Naive thymus-derived CD4-positive, alpha-beta T cell (primary cell): ENCODE measurements around the gene ALDH16A1. TPM values are rescaled to one million over a fixed set of nuclear protein-coding genes. Genes with fewer than 3 reads are reported as not detected.

ENCODE experiments used
- ATAC-seq: fragments of 150-1000 bp; cut with Tn5 transposase; 2 replicates; pipeline ENCODE4 v1.10.0; 2021; ENCODE audit warnings: mild to moderate bottlenecking, moderate library complexity
- CTCF ChIA-PET: fragments of 350-600 bp; sonication (Branson Sonifier 250); formaldehyde crosslinking; loops from one replicate; lab custom pipeline; 2021; ENCODE audit warnings: antibody characterized with exemption; lab: Charles Lee
- POLR2A ChIA-PET: fragments of 350-600 bp; sonication (Branson Sonifier 250); formaldehyde crosslinking; loops from one replicate; lab custom pipeline; 2021; ENCODE audit warnings: antibody characterized with exemption, inconsistent platforms; lab: Charles Lee
- DNase-seq, 9 donors: peaks; one replicate each; pipeline versions ENCODE4 v3.0.0 to v3.0.0-alpha.2; 2020 to 2022; ENCODE audit warnings: mixed read lengths in 1 of 9
- H3K27ac ChIP-seq: one replicate; pipeline ENCODE4 v1.7.0; 2013; ENCODE audit warnings: mild to moderate bottlenecking, low read depth, low read length, moderate library complexity
- H3K27me3 ChIP-seq, 2 donors: one replicate each; pipeline ENCODE4 v1.7.0; 2013; ENCODE audit warnings: low read length in 2 of 2, mild to moderate bottlenecking in 2 of 2, moderate library complexity in 2 of 2; ENCODE audit not compliant: control insufficient read depth in 2 of 2, insufficient read depth in 2 of 2
- H3K36me3 ChIP-seq, 3 experiments: 1 replicate in 2 of 3; 2 replicates in 1 of 3; pipeline ENCODE4 v1.7.0; 2013; ENCODE audit warnings: low read length in 3 of 3, mild to moderate bottlenecking in 3 of 3, moderate library complexity in 1 of 3; ENCODE audit not compliant: insufficient read depth in 3 of 3, control insufficient read depth in 2 of 3
- H3K4me1 ChIP-seq, 2 donors: one replicate each; pipeline ENCODE4 v1.7.0; 2013; ENCODE audit warnings: low read length in 2 of 2, mild to moderate bottlenecking in 2 of 2, moderate library complexity in 1 of 2; ENCODE audit not compliant: control insufficient read depth in 2 of 2, insufficient read depth in 2 of 2
- H3K4me3 ChIP-seq: 2 replicates; pipeline ENCODE4 v1.7.0; 2013; ENCODE audit warnings: mild to moderate bottlenecking, low read length
- H3K9me3 ChIP-seq, 3 experiments: 1 replicate in 2 of 3; 2 replicates in 1 of 3; pipeline ENCODE4 v1.7.0; 2013; ENCODE audit warnings: low read length in 3 of 3; ENCODE audit not compliant: control insufficient read depth in 2 of 3
- H3K27ac Mint-ChIP-seq, 9 donors: one replicate each; pipeline ENCODE4 v1.8.0; 2020 to 2022; ENCODE audit warnings: mixed read lengths in 9 of 9, mild to moderate bottlenecking in 8 of 9, moderate library complexity in 5 of 9, inconsistent platforms in 2 of 9
- H3K27me3 Mint-ChIP-seq, 5 donors: one replicate each; pipeline ENCODE4 v1.8.0; 2021 to 2022; ENCODE audit warnings: mixed read lengths in 5 of 5, mild to moderate bottlenecking in 1 of 5
- H3K36me3 Mint-ChIP-seq, 5 donors: one replicate each; pipeline ENCODE4 v1.8.0; 2020 to 2022; ENCODE audit warnings: mixed read lengths in 5 of 5, mild to moderate bottlenecking in 3 of 5, inconsistent platforms in 1 of 5
- H3K4me1 Mint-ChIP-seq, 7 donors: one replicate each; pipeline ENCODE4 v1.8.0; 2020 to 2022; ENCODE audit warnings: mixed read lengths in 7 of 7, mild to moderate bottlenecking in 3 of 7, inconsistent platforms in 1 of 7
- H3K4me3 Mint-ChIP-seq, 10 donors: one replicate each; pipeline ENCODE4 v1.8.0; 2020 to 2022; ENCODE audit warnings: mild to moderate bottlenecking in 10 of 10, mixed read lengths in 10 of 10, moderate library complexity in 6 of 10, inconsistent platforms in 2 of 10
- H3K9me3 Mint-ChIP-seq, 11 donors: one replicate each; pipeline ENCODE4 v1.8.0; 2020 to 2022; ENCODE audit warnings: mixed read lengths in 11 of 11, mild to moderate bottlenecking in 4 of 11, inconsistent platforms in 1 of 11, moderate library complexity in 1 of 11
- intact Hi-C, 2 donors: fragments of 100-400 bp; cut with micrococcal nuclease; formaldehyde crosslinking; loops; one replicate each; pipeline ENCODE4 v1.15.1; 2023
- polyA plus RNA-seq, 2 donors: library from polyadenylated mRNA; unstranded; fragments of 300-500 nt; fragmentation: Illumina TruSeq; gene quantifications; one replicate each; pipeline ENCODE4 v1.2.3, GENCODE V29; 2021
- total RNA-seq, 6 experiments: library from RNA in 5 of 6; stranded (reverse) in 5 of 6; gene quantifications; 1 replicate in 5 of 6; 2 replicates in 1 of 6; pipeline ENCODE4 v1.2.3 and lab custom pipeline; 2021 to 2026

Gene ALDH16A1
- total and polyA plus RNA-seq, 7 experiments from 2014 or later = 27.6 to 38.1 (median 33.3) TPM

DNA sequence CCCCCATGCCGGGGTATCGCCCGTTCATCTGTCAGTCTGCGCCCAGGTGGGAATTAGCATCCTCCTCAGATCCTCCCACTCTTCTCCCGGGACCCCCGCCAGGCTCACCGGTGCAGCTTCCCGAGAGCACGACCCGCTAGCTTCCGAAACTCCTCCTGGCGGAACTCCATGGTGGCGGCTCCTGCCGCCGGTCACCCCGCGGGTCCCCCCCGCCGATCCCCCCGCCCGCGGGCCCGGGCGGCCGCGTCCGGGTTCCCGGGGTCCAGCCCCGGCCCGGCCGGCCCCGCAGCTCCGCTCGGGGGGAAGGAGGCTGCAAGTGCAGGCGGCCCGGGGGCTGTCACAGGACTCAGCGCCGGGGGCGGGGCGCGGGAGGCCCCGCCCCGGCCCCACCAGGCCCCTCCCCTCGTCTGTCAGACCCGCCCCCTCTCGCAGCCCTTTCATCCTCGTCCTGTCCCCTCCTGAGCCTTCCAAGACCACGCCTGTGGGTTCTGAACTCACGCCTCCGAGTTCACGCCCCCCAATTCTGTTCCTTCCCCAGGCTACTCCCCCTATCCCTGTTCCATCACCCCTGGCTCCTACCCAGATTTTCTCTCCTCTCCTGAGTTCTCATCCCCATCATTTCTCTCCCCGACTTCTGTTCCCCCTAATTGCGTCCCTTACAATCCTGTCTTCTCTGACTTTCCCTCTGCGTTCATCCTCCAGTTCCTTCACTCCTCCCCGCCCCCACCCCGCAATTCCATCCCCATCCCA, 11.6 kb upstream of the ALDH16A1 start, which contains the start of gene SLC17A7:
Gene SLC17A7 (minus strand): TSS at position 318 of the 750 bp plus-strand sequence. CDS start 148 bp downstream, at position 170.
- ChIA-PET POLR2A (interaction anchor here (1.0 kb wide), 1 partner anchor 50 kb away, joined by 3 read pairs; no protein-coding TSS in a partner anchor), CTCF (interaction anchor here (0.7 to 4.2 kb wide), 3 partner anchors 29 to 81 kb away, joined by 3 to 28 read pairs (median 6); no protein-coding TSS in a partner anchor)
- Histone ChIP-seq H3K9me3 (no peaks in the 10 kb centered on the region), H3K27me3 (peaks cover 28 to 49% of the 10 kb centered on the region in 2 donors), H3K4me3 (no peak within 1 kb of the TSS), H3K36me3 (peaks cover 0 to 6% (median 0%) of the 10 kb centered on the region in 3 experiments), H3K4me1 (peaks cover 15 to 18% of the 10 kb centered on the region in 2 donors), H3K27ac (no peak within 1 kb of the TSS)
- ATAC-seq = no peak
- Mint-ChIP-seq H3K4me1 (peaks cover 30 to 52% (median 32%) of the 10 kb centered on the region in 7 donors), H3K36me3 (peaks cover 0 to 6% (median 4%) of the 10 kb centered on the region in 5 donors), H3K27me3 (peaks cover 57 to 70% (median 59%) of the 10 kb centered on the region in 5 donors), H3K27ac (peak within 1 kb of the TSS in 8 of 9 donors; percentile 6 to 78 (median 33)), H3K9me3 (peaks cover 0 to 2% (median 0%) of the 10 kb centered on the region in 11 donors), H3K4me3 (peak within 1 kb of the TSS; percentile 75 to 88 (median 83))
- intact Hi-C loops = loop anchor here (5.0 to 10.0 kb wide), 3 partner anchors 34 to 297 kb away; no protein-coding TSS in a partner anchor
- DNase-seq = peak in 1 of 9 donors; percentile 56

DNA sequence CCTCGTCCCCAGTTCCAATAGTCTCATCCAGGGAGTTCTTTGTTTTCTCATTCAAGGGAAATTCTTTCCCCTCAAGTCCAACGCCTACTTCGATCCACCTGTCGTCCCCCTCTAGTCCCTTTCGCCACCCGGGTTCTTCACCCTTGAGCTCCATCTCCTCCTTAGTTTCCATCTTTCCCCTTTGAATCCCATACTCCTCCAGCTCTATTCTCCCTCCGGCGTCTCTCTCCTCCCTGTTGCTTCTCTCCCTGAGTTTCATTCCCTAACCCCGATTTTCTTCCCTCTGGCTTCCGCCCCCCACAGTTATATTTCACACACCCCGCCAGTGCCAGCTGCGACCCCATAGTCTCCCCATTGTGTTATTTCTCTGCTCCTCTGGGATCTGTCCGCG, 11.1 kb upstream of the ALDH16A1 start:
- no peak overlapping the region for H3K4me3 ChIP-seq
- peaks cover 0 to 11% (median 0%) of the 10 kb centered on the region in 3 experiments for H3K36me3 ChIP-seq
- peaks cover 28 to 43% of the 10 kb centered on the region in 2 donors for H3K27me3 ChIP-seq
- CTCF ChIA-PET = interaction anchor here (0.7 to 4.2 kb wide), 4 partner anchors 28 to 140 kb away, joined by 3 to 28 read pairs (median 4); no protein-coding TSS in a partner anchor
- Mint-ChIP-seq H3K4me3 (peak overlapping the region; percentile 75 to 88 (median 83)), H3K9me3 (peaks cover 0 to 2% (median 0%) of the 10 kb centered on the region in 11 donors), H3K4me1 (peaks cover 27 to 50% (median 32%) of the 10 kb centered on the region in 7 donors), H3K27ac (peak overlapping the region in 6 of 9 donors; percentile 21 to 69 (median 33)), H3K36me3 (peaks cover 0 to 8% (median 5%) of the 10 kb centered on the region in 5 donors), H3K27me3 (peaks cover 52 to 64% (median 54%) of the 10 kb centered on the region in 5 donors)
- ATAC-seq = no peak
- H3K9me3 ChIP-seq = no peaks in the 10 kb centered on the region
- DNase-seq = no peak
- intact Hi-C loops = loop anchor here (2.0 to 10.0 kb wide), 8 partner anchors 19 to 297 kb away; partner anchors contain the start of genes CD37 (in 2 of the 2), PTH2 (in 1 of the 2) and RPS11 (in 1 of the 2)
- H3K4me1 ChIP-seq = peaks cover 12 to 15% of the 10 kb centered on the region in 2 donors
- POLR2A ChIA-PET = interaction anchor here (1.0 kb wide), 1 partner anchor 50 kb away, joined by 3 read pairs; no protein-coding TSS in a partner anchor
- no peak overlapping the region for H3K27ac ChIP-seq

DNA sequence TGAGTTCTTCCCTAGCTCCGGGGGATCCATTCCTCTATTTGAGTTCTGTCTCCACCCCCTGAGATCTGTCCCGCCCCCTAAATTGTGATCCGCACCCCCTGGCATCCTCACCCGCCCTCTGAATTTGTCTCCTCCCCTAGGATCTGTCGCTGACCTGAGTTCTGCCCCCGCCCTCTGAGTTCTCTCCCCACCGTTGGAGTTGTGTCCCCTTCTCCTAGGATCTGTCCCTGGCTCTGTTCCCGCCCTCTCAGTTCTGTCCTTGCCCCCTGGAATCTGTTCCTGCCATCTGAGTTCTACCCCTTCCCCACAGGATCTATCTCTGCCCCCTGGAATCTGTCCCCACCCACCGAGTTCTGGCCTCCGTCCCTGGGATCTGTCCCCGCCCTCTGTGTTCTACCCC, 10.7 kb upstream of the ALDH16A1 start:
- H3K27me3 ChIP-seq = peaks cover 28 to 42% of the 10 kb centered on the region in 2 donors

DNA sequence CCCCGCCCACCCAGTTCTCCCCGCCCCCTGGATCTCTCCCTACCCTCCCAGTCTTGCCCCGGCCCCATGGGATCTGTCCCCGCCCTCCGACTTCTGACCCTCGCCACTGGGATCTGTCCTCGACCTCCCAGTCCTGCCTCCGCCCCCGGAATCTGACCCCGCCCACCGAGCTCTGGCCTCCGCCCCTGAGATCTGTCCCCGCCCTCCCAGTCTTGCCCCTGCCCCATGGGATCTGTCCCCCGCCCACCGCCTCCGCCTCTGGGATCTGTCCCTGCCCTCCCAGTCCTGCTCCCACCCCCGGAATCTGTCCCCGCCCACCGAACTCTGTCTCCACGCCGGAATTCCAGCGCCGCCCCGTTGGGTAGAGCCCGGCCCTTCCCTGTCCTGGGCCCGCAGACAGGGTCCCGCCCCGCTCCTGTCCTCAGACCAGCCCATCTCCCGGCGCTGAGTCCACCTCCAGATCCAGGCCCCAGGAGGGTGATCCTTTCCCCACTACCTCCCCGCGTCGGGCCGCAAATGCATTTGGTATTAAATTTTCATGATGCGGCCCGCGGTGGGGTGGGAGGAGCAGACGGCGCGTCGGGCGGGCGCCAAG, 10.2 kb upstream of the ALDH16A1 start:
- H3K36me3 Mint-ChIP-seq = peaks cover 0 to 10% (median 5%) of the 10 kb centered on the region in 5 donors
- H3K9me3 Mint-ChIP-seq = peaks cover 0 to 2% (median 0%) of the 10 kb centered on the region in 11 donors
- H3K4me3 ChIP-seq = peak overlapping the region; percentile 57
- peaks cover 23 to 49% (median 32%) of the 10 kb centered on the region in 7 donors for H3K4me1 Mint-ChIP-seq
- H3K27ac Mint-ChIP-seq = peak overlapping the region in 7 of 9 donors; percentile 51 to 91 (median 83)
- H3K9me3 ChIP-seq = no peaks in the 10 kb centered on the region
- peak overlapping the region; percentile 75 to 88 (median 83) for H3K4me3 Mint-ChIP-seq
- H3K36me3 ChIP-seq = peaks cover 0 to 21% (median 4%) of the 10 kb centered on the region in 3 experiments
- H3K27ac ChIP-seq = no peak overlapping the region
- ATAC-seq (peak; percentile 22), DNase-seq (peak in 2 of 9 donors; percentile 58 to 81)
- intact Hi-C loops = loop anchor here (1.0 to 10.0 kb wide), 22 partner anchors 8 to 358 kb away; partner anchors contain the start of genes CD37 (in 2 of the 2), DKKL1 (in 2 of the 2), PTH2 (in 2 of the 2) and ALDH16A1 (in 1 of the 2)
- CTCF ChIA-PET = interaction anchor here (0.6 to 4.2 kb wide), 5 partner anchors 25 to 141 kb away, joined by 3 to 28 read pairs (median 5); no protein-coding TSS in a partner anchor
- peaks cover 28 to 39% of the 10 kb centered on the region in 2 donors for H3K27me3 ChIP-seq
- H3K4me1 ChIP-seq = peaks cover 12 to 15% of the 10 kb centered on the region in 2 donors
- POLR2A ChIA-PET = interaction anchor here (1.1 kb wide), 1 partner anchor 47 kb away, joined by 3 read pairs; no protein-coding TSS in a partner anchor
- peaks cover 42 to 55% (median 45%) of the 10 kb centered on the region in 5 donors for H3K27me3 Mint-ChIP-seq

More for the DNA sequence above, 10.7 kb upstream of the ALDH16A1 start:
- H3K27ac ChIP-seq = no peak overlapping the region
- H3K4me3 Mint-ChIP-seq = peak overlapping the region; percentile 75 to 88 (median 83)
- peaks cover 0 to 15% (median 2%) of the 10 kb centered on the region in 3 experiments for H3K36me3 ChIP-seq
- no peak for DNase-seq
- peaks cover 48 to 60% (median 50%) of the 10 kb centered on the region in 5 donors for H3K27me3 Mint-ChIP-seq
- H3K27ac Mint-ChIP-seq = peak overlapping the region in 6 of 9 donors; percentile 11 to 78 (median 39)
- no peak for ATAC-seq
- ChIA-PET POLR2A (interaction anchor here (1.0 to 1.1 kb wide), 2 partner anchors 47 to 51 kb away, joined by 3 read pairs; no protein-coding TSS in a partner anchor), CTCF (interaction anchor here (0.7 to 4.2 kb wide), 5 partner anchors 25 to 140 kb away, joined by 3 to 28 read pairs (median 4); no protein-coding TSS in a partner anchor)
- H3K9me3 Mint-ChIP-seq = peaks cover 0 to 2% (median 0%) of the 10 kb centered on the region in 11 donors
- H3K36me3 Mint-ChIP-seq = peaks cover 0 to 8% (median 5%) of the 10 kb centered on the region in 5 donors
- peaks cover 12 to 15% of the 10 kb centered on the region in 2 donors for H3K4me1 ChIP-seq
- no peaks in the 10 kb centered on the region for H3K9me3 ChIP-seq
- H3K4me3 ChIP-seq = no peak overlapping the region
- H3K4me1 Mint-ChIP-seq = peaks cover 23 to 49% (median 32%) of the 10 kb centered on the region in 7 donors
- intact Hi-C loops = loop anchor here (2.0 to 10.0 kb wide), 8 partner anchors 20 to 298 kb away; partner anchors contain the start of genes CD37 (in 2 of the 2), PTH2 (in 1 of the 2) and RPS11 (in 1 of the 2)

DNA sequence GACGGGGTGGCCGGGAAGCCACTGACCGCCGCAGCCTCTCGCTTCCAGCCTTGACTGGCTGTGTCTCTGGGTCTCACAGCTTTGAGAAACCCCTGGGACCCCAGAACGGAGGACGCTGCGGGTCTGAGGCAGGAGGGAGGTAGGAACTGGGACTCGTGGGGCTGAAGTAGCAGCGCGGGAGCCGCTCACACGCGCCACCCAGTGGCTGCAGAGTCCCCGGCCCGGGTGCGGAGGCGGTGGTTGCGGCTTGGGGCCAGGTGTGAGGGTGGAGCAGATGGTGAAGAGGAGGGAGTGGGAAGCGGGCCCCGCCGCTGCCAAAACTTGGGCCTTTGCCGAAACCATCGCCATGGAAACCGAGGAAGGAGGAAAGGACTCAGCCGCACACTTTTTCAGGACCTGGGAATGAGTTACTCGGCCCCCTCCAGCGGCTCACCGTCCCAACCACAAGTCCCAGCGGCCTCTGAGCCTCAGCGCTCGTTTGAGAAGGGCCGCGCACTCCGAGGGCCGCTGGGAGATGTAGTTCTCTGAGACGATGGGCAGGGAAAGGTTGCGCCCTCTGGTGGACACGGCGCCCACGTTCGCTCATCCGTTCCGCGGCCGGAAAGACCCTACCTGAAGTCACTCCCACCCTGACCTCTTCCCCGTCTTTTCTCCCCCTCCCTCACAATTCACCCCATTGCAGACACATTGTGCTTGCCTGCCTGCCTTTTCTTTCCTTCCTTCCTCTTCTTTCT, 9.5 kb upstream of the ALDH16A1 start:
- peaks cover 23 to 32% of the 10 kb centered on the region in 2 donors for H3K27me3 ChIP-seq
- H3K9me3 ChIP-seq = no peaks in the 10 kb centered on the region
- POLR2A ChIA-PET = interaction anchor here (0.6 to 1.2 kb wide), 5 partner anchors 27 to 1671 kb away, joined by 3 to 6 read pairs (median 3); no protein-coding TSS in a partner anchor
- Mint-ChIP-seq H3K27ac (peak overlapping the region; percentile 59 to 91 (median 83)), H3K27me3 (peaks cover 36 to 48% (median 39%) of the 10 kb centered on the region in 5 donors), H3K36me3 (peaks cover 2 to 15% (median 9%) of the 10 kb centered on the region in 5 donors), H3K4me3 (peak overlapping the region; percentile 75 to 88 (median 83)), H3K4me1 (peaks cover 29 to 54% (median 37%) of the 10 kb centered on the region in 7 donors), H3K9me3 (peaks cover 0 to 2% (median 0%) of the 10 kb centered on the region in 11 donors)
- H3K27ac ChIP-seq = peak overlapping the region; percentile 51
- peaks cover 0 to 27% (median 4%) of the 10 kb centered on the region in 3 experiments for H3K36me3 ChIP-seq
- peak overlapping the region; percentile 57 for H3K4me3 ChIP-seq
- ATAC-seq (peak; percentile 96), DNase-seq (peak; percentile 90 to 98 (median 95))
- intact Hi-C loops = loop anchor here (1.0 to 10.0 kb wide), 22 partner anchors 8 to 358 kb away; partner anchors contain the start of genes CD37 (in 2 of the 2), DKKL1 (in 2 of the 2), PTH2 (in 2 of the 2) and ALDH16A1 (in 1 of the 2)
- peaks cover 12 to 15% of the 10 kb centered on the region in 2 donors for H3K4me1 ChIP-seq
- CTCF ChIA-PET = interaction anchor here (0.6 to 4.2 kb wide), 8 partner anchors 26 to 230 kb away, joined by 3 to 28 read pairs (median 6); no protein-coding TSS in a partner anchor
